WTC11 (cell line): ENCODE data around the gene LMAN2L. TPM values are rescaled to one million over a fixed set of nuclear protein-coding genes. Genes with fewer than 3 reads are reported as not detected.

Source experiments
- ATAC-seq: fragments of 200-7000 bp; cut with Tn5 transposase; 2 replicates; pipeline ENCODE4 v1.10.0; 2021; ENCODE audit warnings: mild to moderate bottlenecking, moderate library complexity
- CTCF ChIA-PET: fragments of 300-600 bp; sonication (Branson Sonifier 250); formaldehyde crosslinking; loops from one replicate; lab custom pipeline; 2021; ENCODE audit warnings: antibody characterized with exemption; lab: Charles Lee
- POLR2A ChIA-PET: fragments of 350-600 bp; sonication (Branson Sonifier 250); formaldehyde crosslinking; loops from one replicate; lab custom pipeline; 2021; ENCODE audit warnings: antibody characterized with exemption; lab: Charles Lee
- DNase-seq: peaks from one replicate; pipeline ENCODE4 v3.0.0; 2021; ENCODE audit warnings: low spot score
- H3K27ac Mint-ChIP-seq: 2 replicates; pipeline ENCODE4 v1.8.0; 2021; ENCODE audit warnings: mixed read lengths
- H3K27me3 Mint-ChIP-seq: 2 replicates; pipeline ENCODE4 v1.8.0; 2021; ENCODE audit warnings: low read depth, mild to moderate bottlenecking, moderate library complexity, mixed read lengths
- H3K36me3 Mint-ChIP-seq: 2 replicates; pipeline ENCODE4 v1.8.0; 2021; ENCODE audit warnings: mixed read lengths
- H3K4me1 Mint-ChIP-seq: 2 replicates; pipeline ENCODE4 v1.8.0; 2022; ENCODE audit warnings: mixed read lengths
- H3K4me3 Mint-ChIP-seq: 2 replicates; pipeline ENCODE4 v1.8.0; 2021; ENCODE audit warnings: mild to moderate bottlenecking, moderate library complexity, mixed read lengths
- H3K9me3 Mint-ChIP-seq: 2 replicates; pipeline ENCODE4 v1.8.0; 2021; ENCODE audit warnings: mixed read lengths
- CREM ChIP-seq: sonication (generic); formaldehyde crosslinking; IDR thresholded peaks from 2 replicates; pipeline ENCODE4 v1.8.1; 2022; ENCODE audit warnings: mild to moderate bottlenecking, missing genetic modification reagents, moderate library complexity
- FOXK1 ChIP-seq: sonication (generic); formaldehyde crosslinking; IDR thresholded peaks from 2 replicates; pipeline ENCODE4 v1.8.0; 2022; ENCODE audit warnings: mild to moderate bottlenecking, moderate library complexity, missing genetic modification reagents
- GABPB1 ChIP-seq: sonication (generic); formaldehyde crosslinking; IDR thresholded peaks from 2 replicates; pipeline ENCODE4 v1.8.1; 2023; ENCODE audit warnings: mild to moderate bottlenecking, missing genetic modification reagents
- IRF2 ChIP-seq: sonication (generic); formaldehyde crosslinking; IDR thresholded peaks from 2 replicates; pipeline ENCODE4 v1.8.0; 2022; ENCODE audit warnings: low read depth, missing genetic modification reagents, borderline replicate concordance
- NR2C2 ChIP-seq: sonication (generic); formaldehyde crosslinking; IDR thresholded peaks from 2 replicates; pipeline ENCODE4 v1.8.0; 2022; ENCODE audit warnings: mild to moderate bottlenecking, missing genetic modification reagents
- SOX15 ChIP-seq: fragments of 250-450 bp; sonication (Bioruptor Pico); IDR thresholded peaks from 2 replicates; pipeline ENCODE4 v1.9.0; 2021; ENCODE audit warnings: mild to moderate bottlenecking
- SP1 ChIP-seq: sonication (generic); formaldehyde crosslinking; conservative IDR thresholded peaks from 2 replicates; pipeline ENCODE4 v1.8.1; 2022; ENCODE audit warnings: missing genetic modification reagents
- TCF7 ChIP-seq: sonication (generic); formaldehyde crosslinking; IDR thresholded peaks from 2 replicates; pipeline ENCODE4 v1.8.0; 2022; ENCODE audit warnings: mild to moderate bottlenecking, low read depth, missing genetic modification reagents, moderate library complexity
- ZNF138 ChIP-seq: sonication (generic); formaldehyde crosslinking; conservative IDR thresholded peaks from 2 replicates; pipeline ENCODE4 v1.8.1; 2022; ENCODE audit warnings: mild to moderate bottlenecking, moderate library complexity, missing genetic modification reagents
- ZNF232 ChIP-seq: sonication (generic); formaldehyde crosslinking; IDR thresholded peaks from 2 replicates; pipeline ENCODE4 v1.8.0; 2022; ENCODE audit warnings: mild to moderate bottlenecking, missing genetic modification reagents
- ZNF416 ChIP-seq: fragments of 250-450 bp; sonication (Bioruptor Pico); IDR thresholded peaks from 2 replicates; pipeline ENCODE4 v1.9.0; 2021; ENCODE audit warnings: mild to moderate bottlenecking, inconsistent platforms
- ZNF671 ChIP-seq: fragments of 250-450 bp; sonication (Bioruptor Pico); IDR thresholded peaks from 2 replicates; pipeline ENCODE4 v1.8.0; 2021; ENCODE audit warnings: mild to moderate bottlenecking
- total RNA-seq: library from RNA; stranded (reverse); gene quantifications from 3 replicates; pipeline ENCODE4 v1.2.3, GENCODE V29; 2021
- TF ChIP-seq, protein P1 (sequence below): sonication (generic); formaldehyde crosslinking; IDR thresholded peaks from 2 replicates; pipeline ENCODE4 v1.8.1; 2023; ENCODE audit warnings: mild to moderate bottlenecking, missing genetic modification reagents
- TF ChIP-seq, protein P2 (sequence below): sonication (generic); formaldehyde crosslinking; IDR thresholded peaks from 2 replicates; pipeline ENCODE4 v1.8.1; 2023; ENCODE audit warnings: mild to moderate bottlenecking, missing genetic modification reagents, moderate library complexity
- TF ChIP-seq, protein P3 (sequence below): sonication (generic); formaldehyde crosslinking; IDR thresholded peaks from 2 replicates; pipeline ENCODE4 v1.8.0; 2022; ENCODE audit warnings: missing genetic modification reagents
- TF ChIP-seq, protein P4 (sequence below): sonication (generic); formaldehyde crosslinking; IDR thresholded peaks from 2 replicates; pipeline ENCODE4 v1.8.0; 2022; ENCODE audit warnings: mild to moderate bottlenecking, missing genetic modification reagents
- TF ChIP-seq, protein P5 (sequence below): sonication (generic); formaldehyde crosslinking; conservative IDR thresholded peaks from 2 replicates; pipeline ENCODE4 v1.8.1; 2022; ENCODE audit warnings: mild to moderate bottlenecking, missing genetic modification reagents
- TF ChIP-seq, protein P6 (sequence below): fragments of 250-450 bp; sonication (Bioruptor Pico); IDR thresholded peaks from 2 replicates; pipeline ENCODE4 v1.9.0; 2021; ENCODE audit warnings: mild to moderate bottlenecking
- TF ChIP-seq, protein P7 (sequence below): sonication (generic); formaldehyde crosslinking; IDR thresholded peaks from 2 replicates; pipeline ENCODE4 v1.8.1; 2023; ENCODE audit warnings: mild to moderate bottlenecking, missing genetic modification reagents, moderate library complexity
- TF ChIP-seq, protein P8 (sequence below): fragments of 250-450 bp; sonication (Bioruptor Pico); conservative IDR thresholded peaks from 2 replicates; pipeline ENCODE4 v1.9.0; 2021; ENCODE audit warnings: mild to moderate bottlenecking

LMAN2L gene
- total RNA-seq, 1 experiment from 2014 or later = 13.5 TPM

DNA sequence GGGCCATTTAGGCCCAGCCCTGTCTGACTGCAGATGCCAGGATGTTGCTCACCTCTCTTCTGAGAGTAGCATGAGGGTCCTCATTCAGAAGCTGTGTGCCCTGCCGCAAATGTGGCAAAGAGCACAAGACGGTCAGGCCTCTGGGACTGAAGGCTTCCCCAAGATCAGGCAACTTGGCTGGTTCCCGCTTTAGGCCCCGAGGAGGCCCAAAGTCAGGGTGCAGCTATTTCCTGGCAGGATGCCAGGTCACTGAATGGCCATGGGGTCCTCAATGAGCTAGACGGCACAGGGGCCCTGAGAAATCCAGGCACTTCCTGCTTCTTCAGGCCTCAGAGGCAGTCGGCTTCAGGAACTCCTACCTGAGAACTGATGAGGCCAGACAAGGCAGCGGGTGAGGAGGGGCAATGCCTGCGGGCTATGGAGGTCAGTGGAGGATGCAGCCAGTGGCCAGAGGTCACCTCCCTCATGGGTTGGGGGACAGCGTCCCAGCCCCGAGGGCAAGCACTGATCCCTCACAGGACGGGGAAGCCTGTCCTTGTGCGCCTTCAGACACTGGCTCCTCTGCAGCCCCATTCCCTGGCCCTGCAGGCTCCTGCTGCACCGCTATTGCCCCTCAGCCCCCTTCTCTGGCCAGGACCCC is 44.9 kb downstream of the LMAN2L start:
- TF ChIP-seq FOXK1 (CRISPR knock-in tag) (no peak), GABPB1 (no peak), ZNF138 (no peak), ZNF232 (CRISPR knock-in tag) (no peak), SOX15 (CRISPR knock-in tag) (no peak), TCF7 (no peak), NR2C2 (CRISPR knock-in tag) (no peak), IRF2 (CRISPR knock-in tag) (no peak), ZNF416 (no peak), SP1 (CRISPR knock-in tag) (no peak), ZNF671 (CRISPR knock-in tag) (no peak), CREM (CRISPR knock-in tag) (no peak)
- TF ChIP-seq, protein P1, sequence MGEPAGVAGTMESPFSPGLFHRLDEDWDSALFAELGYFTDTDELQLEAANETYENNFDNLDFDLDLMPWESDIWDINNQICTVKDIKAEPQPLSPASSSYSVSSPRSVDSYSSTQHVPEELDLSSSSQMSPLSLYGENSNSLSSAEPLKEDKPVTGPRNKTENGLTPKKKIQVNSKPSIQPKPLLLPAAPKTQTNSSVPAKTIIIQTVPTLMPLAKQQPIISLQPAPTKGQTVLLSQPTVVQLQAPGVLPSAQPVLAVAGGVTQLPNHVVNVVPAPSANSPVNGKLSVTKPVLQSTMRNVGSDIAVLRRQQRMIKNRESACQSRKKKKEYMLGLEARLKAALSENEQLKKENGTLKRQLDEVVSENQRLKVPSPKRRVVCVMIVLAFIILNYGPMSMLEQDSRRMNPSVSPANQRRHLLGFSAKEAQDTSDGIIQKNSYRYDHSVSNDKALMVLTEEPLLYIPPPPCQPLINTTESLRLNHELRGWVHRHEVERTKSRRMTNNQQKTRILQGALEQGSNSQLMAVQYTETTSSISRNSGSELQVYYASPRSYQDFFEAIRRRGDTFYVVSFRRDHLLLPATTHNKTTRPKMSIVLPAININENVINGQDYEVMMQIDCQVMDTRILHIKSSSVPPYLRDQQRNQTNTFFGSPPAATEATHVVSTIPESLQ (CRISPR knock-in tag) = no peak
- TF ChIP-seq, protein P2, sequence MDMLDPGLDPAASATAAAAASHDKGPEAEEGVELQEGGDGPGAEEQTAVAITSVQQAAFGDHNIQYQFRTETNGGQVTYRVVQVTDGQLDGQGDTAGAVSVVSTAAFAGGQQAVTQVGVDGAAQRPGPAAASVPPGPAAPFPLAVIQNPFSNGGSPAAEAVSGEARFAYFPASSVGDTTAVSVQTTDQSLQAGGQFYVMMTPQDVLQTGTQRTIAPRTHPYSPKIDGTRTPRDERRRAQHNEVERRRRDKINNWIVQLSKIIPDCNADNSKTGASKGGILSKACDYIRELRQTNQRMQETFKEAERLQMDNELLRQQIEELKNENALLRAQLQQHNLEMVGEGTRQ (CRISPR knock-in tag) = no peak
- TF ChIP-seq, protein P3, sequence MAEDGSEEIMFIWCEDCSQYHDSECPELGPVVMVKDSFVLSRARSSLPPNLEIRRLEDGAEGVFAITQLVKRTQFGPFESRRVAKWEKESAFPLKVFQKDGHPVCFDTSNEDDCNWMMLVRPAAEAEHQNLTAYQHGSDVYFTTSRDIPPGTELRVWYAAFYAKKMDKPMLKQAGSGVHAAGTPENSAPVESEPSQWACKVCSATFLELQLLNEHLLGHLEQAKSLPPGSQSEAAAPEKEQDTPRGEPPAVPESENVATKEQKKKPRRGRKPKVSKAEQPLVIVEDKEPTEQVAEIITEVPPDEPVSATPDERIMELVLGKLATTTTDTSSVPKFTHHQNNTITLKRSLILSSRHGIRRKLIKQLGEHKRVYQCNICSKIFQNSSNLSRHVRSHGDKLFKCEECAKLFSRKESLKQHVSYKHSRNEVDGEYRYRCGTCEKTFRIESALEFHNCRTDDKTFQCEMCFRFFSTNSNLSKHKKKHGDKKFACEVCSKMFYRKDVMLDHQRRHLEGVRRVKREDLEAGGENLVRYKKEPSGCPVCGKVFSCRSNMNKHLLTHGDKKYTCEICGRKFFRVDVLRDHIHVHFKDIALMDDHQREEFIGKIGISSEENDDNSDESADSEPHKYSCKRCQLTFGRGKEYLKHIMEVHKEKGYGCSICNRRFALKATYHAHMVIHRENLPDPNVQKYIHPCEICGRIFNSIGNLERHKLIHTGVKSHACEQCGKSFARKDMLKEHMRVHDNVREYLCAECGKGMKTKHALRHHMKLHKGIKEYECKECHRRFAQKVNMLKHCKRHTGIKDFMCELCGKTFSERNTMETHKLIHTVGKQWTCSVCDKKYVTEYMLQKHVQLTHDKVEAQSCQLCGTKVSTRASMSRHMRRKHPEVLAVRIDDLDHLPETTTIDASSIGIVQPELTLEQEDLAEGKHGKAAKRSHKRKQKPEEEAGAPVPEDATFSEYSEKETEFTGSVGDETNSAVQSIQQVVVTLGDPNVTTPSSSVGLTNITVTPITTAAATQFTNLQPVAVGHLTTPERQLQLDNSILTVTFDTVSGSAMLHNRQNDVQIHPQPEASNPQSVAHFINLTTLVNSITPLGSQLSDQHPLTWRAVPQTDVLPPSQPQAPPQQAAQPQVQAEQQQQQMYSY (CRISPR knock-in tag) = no peak
- TF ChIP-seq, protein P4, sequence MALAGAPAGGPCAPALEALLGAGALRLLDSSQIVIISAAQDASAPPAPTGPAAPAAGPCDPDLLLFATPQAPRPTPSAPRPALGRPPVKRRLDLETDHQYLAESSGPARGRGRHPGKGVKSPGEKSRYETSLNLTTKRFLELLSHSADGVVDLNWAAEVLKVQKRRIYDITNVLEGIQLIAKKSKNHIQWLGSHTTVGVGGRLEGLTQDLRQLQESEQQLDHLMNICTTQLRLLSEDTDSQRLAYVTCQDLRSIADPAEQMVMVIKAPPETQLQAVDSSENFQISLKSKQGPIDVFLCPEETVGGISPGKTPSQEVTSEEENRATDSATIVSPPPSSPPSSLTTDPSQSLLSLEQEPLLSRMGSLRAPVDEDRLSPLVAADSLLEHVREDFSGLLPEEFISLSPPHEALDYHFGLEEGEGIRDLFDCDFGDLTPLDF (CRISPR knock-in tag) = no peak
- TF ChIP-seq, protein P5, sequence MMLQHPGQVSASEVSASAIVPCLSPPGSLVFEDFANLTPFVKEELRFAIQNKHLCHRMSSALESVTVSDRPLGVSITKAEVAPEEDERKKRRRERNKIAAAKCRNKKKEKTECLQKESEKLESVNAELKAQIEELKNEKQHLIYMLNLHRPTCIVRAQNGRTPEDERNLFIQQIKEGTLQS (CRISPR knock-in tag) = no peak
- TF ChIP-seq, protein P6, sequence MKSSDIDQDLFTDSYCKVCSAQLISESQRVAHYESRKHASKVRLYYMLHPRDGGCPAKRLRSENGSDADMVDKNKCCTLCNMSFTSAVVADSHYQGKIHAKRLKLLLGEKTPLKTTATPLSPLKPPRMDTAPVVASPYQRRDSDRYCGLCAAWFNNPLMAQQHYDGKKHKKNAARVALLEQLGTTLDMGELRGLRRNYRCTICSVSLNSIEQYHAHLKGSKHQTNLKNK (CRISPR knock-in tag) = no peak
- TF ChIP-seq, protein P7, sequence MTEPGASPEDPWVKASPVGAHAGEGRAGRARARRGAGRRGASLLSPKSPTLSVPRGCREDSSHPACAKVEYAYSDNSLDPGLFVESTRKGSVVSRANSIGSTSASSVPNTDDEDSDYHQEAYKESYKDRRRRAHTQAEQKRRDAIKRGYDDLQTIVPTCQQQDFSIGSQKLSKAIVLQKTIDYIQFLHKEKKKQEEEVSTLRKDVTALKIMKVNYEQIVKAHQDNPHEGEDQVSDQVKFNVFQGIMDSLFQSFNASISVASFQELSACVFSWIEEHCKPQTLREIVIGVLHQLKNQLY (CRISPR knock-in tag) = no peak
- TF ChIP-seq, protein P8, sequence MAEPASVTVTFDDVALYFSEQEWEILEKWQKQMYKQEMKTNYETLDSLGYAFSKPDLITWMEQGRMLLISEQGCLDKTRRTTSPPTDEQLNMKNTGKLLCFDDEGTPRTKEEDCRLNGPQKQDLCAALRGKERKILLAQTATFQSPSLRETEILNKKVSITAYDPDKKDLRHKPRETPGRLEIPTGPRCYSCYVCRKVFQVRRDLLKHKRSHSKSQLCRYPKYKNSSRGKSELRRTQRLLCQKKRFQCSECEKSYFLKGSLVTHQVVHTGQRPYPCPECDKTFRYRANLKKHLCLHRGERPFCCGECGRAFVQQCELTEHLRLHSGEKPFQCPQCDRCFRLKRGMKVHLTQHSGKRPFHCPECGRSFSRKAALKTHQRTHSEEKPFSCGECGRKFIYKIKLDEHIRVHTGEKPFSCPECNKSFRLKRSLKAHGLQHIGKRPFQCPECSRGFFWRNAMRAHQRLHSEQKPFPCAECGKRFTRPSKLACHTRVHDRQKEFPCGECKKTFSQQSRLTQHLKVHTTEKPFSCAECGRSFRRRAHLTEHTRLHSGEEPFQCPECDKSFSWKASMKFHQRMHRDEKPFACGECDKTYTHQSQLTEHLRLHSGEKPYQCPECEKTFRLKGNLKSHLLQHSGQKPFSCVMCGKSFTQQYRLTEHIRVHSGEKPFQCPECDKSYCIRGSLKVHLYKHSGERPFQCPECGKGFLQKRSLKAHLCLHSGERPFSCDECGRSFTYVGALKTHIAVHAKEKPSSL (CRISPR knock-in tag) = no peak
- no peak for ATAC-seq
- no peak for DNase-seq
- ChIA-PET CTCF (interaction anchor here (0.8 to 1.0 kb wide), 2 partner anchors 69 to 106 kb away, joined by 3 to 4 read pairs; no protein-coding TSS in a partner anchor), POLR2A (no interaction called here)
- Mint-ChIP-seq H3K27ac (no peak overlapping the region), H3K27me3 (no peaks in the 10 kb centered on the region), H3K4me3 (no peak overlapping the region), H3K9me3 (no peaks in the 10 kb centered on the region), H3K4me1 (no peaks in the 10 kb centered on the region), H3K36me3 (no peaks in the 10 kb centered on the region)
